NT2/D1 (cell line): ENCODE results near the gene MRPL36.

Source experiments
- SUZ12 ChIP-seq: IDR thresholded peaks from 2 replicates; pipeline ENCODE4 v1.6.1; 2011; ENCODE audit not compliant: insufficient read length, insufficient read depth; ENCODE audit errors: extremely low read depth
- YY1 ChIP-seq: IDR thresholded peaks from 2 replicates; pipeline ENCODE4 v1.6.1; 2011; ENCODE audit not compliant: insufficient read length, insufficient read depth
- ZNF274 ChIP-seq: IDR thresholded peaks from 2 replicates; pipeline ENCODE4 v1.6.1; 2011; ENCODE audit warnings: mild to moderate bottlenecking, low read depth, low read length

DNA sequence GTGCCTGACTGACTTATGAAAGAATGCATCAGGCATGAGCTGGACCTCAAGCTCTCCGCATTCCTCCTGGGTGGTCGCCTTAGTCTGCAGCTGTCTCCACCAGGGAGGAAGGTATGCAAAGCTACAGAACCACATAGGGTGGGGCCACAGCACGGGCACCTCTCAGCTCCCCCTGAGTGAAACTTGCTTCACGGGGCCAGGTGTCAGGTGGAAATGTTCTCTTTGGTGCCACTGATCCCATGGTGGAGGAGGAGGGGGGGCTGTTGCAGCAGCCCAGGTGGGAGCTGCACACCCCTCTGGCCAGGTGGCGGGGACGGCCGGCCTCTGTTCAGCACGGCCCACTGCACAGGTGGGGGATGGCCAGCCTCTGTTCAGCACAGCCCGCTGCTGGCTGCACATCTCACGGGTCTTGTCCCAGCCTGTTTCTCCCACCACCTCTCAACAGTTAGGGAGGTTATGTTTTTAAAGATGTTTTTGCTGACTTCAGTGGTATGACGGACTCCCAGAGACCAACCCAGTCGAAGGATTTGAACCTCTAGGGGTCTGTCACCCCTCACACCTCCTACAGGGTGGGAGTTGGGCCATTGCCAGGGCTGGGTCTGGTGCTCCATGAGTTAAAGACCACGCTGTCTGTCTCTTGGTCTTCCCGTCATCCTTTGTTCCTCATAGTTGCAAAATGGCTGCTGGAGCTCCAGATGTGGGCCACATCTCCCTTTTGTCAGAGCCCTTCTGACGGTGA lies 34.3 kb downstream of the MRPL36 start:
- TF ChIP-seq YY1, result no peak
- TF ChIP-seq ZNF274, result no peak
- no peak for TF ChIP-seq SUZ12
